ENCODE data around the gene HMCN1. TPM values are rescaled to one million over a fixed set of nuclear protein-coding genes. Genes with fewer than 3 reads are reported as not detected.

The HMCN1 gene
- total RNA-seq, 2 donors from 2014 or later: 1.3 to 3.7 TPM

DNA sequence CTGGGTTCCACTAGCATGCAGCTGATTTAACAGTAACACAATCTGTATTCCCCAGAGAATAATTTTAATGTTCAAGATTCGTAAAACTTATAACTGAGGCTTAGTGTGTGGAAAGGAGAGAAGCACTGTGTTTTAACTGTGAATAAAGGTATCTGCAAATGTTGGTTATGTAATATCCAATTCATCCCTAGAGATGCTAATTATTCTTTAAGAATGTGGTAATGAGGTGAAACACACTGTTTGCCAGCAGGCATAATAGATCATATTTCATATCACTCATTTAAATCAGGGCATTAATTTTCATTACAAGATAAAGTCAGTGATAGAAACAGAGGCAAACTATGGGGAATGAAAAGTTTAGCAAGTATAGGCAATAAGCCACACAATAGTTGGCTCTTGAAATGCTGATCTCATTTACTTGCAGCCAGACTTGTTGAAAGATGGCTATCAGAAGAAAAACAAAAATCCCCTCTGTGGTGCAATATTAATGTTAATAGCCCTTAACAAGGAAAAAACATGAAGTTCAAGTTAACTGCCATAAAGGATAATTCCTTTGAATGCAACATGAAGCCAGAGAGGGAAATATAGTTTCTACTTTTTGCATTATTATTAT is 33.4 kb downstream of the HMCN1 start:
- Histone ChIP-seq H3K9me3 (no peaks in the 10 kb centered on the region), H3K36me3 (no peaks in the 10 kb centered on the region), H3K4me1 (no peaks in the 10 kb centered on the region), H3K9ac (ENCODE audit: low read depth in 2 of 2, low read length in 2 of 2) (no peak overlapping the region), H3K27ac (no peak overlapping the region), H3K27me3 (no peaks in the 10 kb centered on the region), H3K4me3 (no peak overlapping the region)
- intact Hi-C loops (cut with DNase I): no loop called here
- no peak for DNase-seq
- no peak for TF ChIP-seq CTCF (IDR thresholded peaks at IDR 0.05)

GRCh38 chr1:185768371-185768770 is 34.2 kb downstream of the HMCN1 start:
- intact Hi-C loops (cut with DNase I): no loop called here
- Histone ChIP-seq H3K9ac (ENCODE audit: low read depth in 2 of 2, low read length in 2 of 2) (no peak overlapping the region), H3K36me3 (no peaks in the 10 kb centered on the region), H3K27ac (no peak overlapping the region), H3K9me3 (no peaks in the 10 kb centered on the region), H3K4me1 (no peaks in the 10 kb centered on the region), H3K4me3 (no peak overlapping the region), H3K27me3 (no peaks in the 10 kb centered on the region)
- TF ChIP-seq CTCF (IDR thresholded peaks at IDR 0.05): no peak
- no peak for DNase-seq

DNA sequence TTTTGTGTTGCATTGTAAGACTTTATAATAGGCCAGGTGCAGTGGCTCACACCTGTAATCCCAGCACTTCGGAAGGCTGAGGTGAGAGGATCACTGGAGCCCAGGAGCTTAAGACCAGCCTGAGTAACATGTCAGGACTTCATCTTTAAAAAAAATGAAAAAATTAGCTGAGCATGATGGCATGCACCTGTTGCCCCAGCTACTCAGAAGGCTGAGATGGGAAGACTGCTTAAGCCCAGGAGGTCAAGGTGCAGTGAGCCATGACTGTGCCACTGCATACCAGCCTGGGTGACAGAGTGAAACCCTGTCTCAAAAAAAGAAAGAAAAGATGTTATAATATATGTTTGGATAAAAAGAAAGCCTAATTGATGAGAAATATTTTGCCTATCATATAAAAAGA is 34.9 kb downstream of the HMCN1 start:
- Histone ChIP-seq H3K27me3 (no peaks in the 10 kb centered on the region), H3K4me3 (no peak overlapping the region), H3K9ac (ENCODE audit: low read depth in 2 of 2, low read length in 2 of 2) (no peak overlapping the region), H3K4me1 (no peaks in the 10 kb centered on the region), H3K27ac (no peak overlapping the region), H3K9me3 (no peaks in the 10 kb centered on the region), H3K36me3 (no peaks in the 10 kb centered on the region)
- TF ChIP-seq CTCF (IDR thresholded peaks at IDR 0.05): no peak
- DNase-seq: no peak
- intact Hi-C loops (cut with DNase I): no loop called here

- Histone ChIP-seq H3K4me3 (no peak overlapping the region), H3K27ac (no peak overlapping the region), H3K36me3 (no peaks in the 10 kb centered on the region), H3K9ac (ENCODE audit: low read depth in 2 of 2, low read length in 2 of 2) (no peak overlapping the region), H3K9me3 (no peaks in the 10 kb centered on the region), H3K27me3 (no peaks in the 10 kb centered on the region), H3K4me1 (no peaks in the 10 kb centered on the region)
- DNase-seq: no peak
- intact Hi-C loops (cut with DNase I): no loop called here
- TF ChIP-seq CTCF (IDR thresholded peaks at IDR 0.05): no peak
Measured at GRCh38 chr1:185774394-185774793, 40.2 kb downstream of the HMCN1 start.

GRCh38 chr1:185775501-185775900 is 41.3 kb downstream of the HMCN1 start:
- no peak for DNase-seq
- Histone ChIP-seq H3K4me3 (no peak overlapping the region), H3K4me1 (no peaks in the 10 kb centered on the region), H3K27ac (no peak overlapping the region), H3K9me3 (no peaks in the 10 kb centered on the region), H3K36me3 (no peaks in the 10 kb centered on the region), H3K27me3 (no peaks in the 10 kb centered on the region), H3K9ac (ENCODE audit: low read depth in 2 of 2, low read length in 2 of 2) (no peak overlapping the region)
- intact Hi-C loops (cut with DNase I): no loop called here
- no peak for TF ChIP-seq CTCF (IDR thresholded peaks at IDR 0.05)

Measured in colonic mucosa (tissue), 4 donors.